HEK293 (cell line): ENCODE measurements around the gene PAK6.

Experiments
- CTCF ChIA-PET: fragments of 350-600 bp; formaldehyde crosslinking; extraction: SDS; loops from one replicate; lab custom pipeline; 2021; ENCODE audit warnings: antibody characterized with exemption; lab: Yijun Ruan, JAX
- POLR2A ChIA-PET: fragments of 300-600 bp; formaldehyde crosslinking; extraction: SDS; loops from one replicate; lab custom pipeline; 2020; ENCODE audit warnings: antibody characterized with exemption, inconsistent platforms; lab: Yijun Ruan, JAX
- H3K27ac ChIP-seq: fragments of 200-500 bp; sonication (Bioruptor generic); 2 replicates; pipeline ENCODE4 v1.5.1; 2014; ENCODE audit warnings: low read depth, low read length, control low read depth, inconsistent platforms; ENCODE audit errors: extremely low read depth
- H3K36me3 ChIP-seq, 2 experiments: fragments of 200-500 bp in 1 of 2; sonication (Bioruptor generic) in 1 of 2; 1 replicate in 1 of 2; 2 replicates in 1 of 2; pipeline ENCODE4 v1.5.1; 2014 to 2017; ENCODE audit warnings: inconsistent platforms in 2 of 2, low read length in 2 of 2; ENCODE audit not compliant: control insufficient read depth in 2 of 2, insufficient read depth in 1 of 2
- H3K4me1 ChIP-seq: fragments of 200-500 bp; sonication (Bioruptor generic); 2 replicates; pipeline ENCODE4 v1.5.1; 2014; ENCODE audit warnings: mild to moderate bottlenecking, low read length, inconsistent platforms; ENCODE audit not compliant: control insufficient read depth, insufficient read depth
- H3K4me3 ChIP-seq: 2 replicates; pipeline ENCODE4 v1.5.1; 2011; ENCODE audit warnings: low read depth, mild to moderate bottlenecking, control low read depth, low read length, moderate library complexity
- H3K9me3 ChIP-seq: fragments of 200-500 bp; sonication (Bioruptor generic); 2 replicates; pipeline ENCODE4 v1.5.1; 2014; ENCODE audit warnings: low read depth, low read length, inconsistent platforms; ENCODE audit not compliant: control insufficient read depth, insufficient read depth
- EGR2 ChIP-seq: fragments of 450-650 bp; formaldehyde crosslinking; IDR thresholded peaks from 2 replicates; pipeline ENCODE4 v1.5.1; 2016; ENCODE audit warnings: low read depth, missing biosample characterization, missing genetic modification characterization
- GFI1B ChIP-seq: fragments of 450-650 bp; formaldehyde crosslinking; IDR thresholded peaks from 2 replicates; pipeline ENCODE4 v1.5.1; 2016; ENCODE audit warnings: missing biosample characterization, missing genetic modification characterization
- HOXD13 ChIP-seq: sonication (generic); formaldehyde crosslinking; IDR thresholded peaks from 2 replicates; pipeline ENCODE4 v1.8.0; 2022; ENCODE audit warnings: missing genetic modification reagents, borderline replicate concordance
- PRDM4 ChIP-seq: fragments of 450-650 bp; formaldehyde crosslinking; IDR thresholded peaks from 2 replicates; pipeline ENCODE4 v1.5.1; 2017; ENCODE audit warnings: missing biosample characterization, missing genetic modification characterization
- ZBTB1 ChIP-seq: fragments of 450-650 bp; formaldehyde crosslinking; IDR thresholded peaks from 2 replicates; pipeline ENCODE4 v1.5.1; 2016; ENCODE audit warnings: missing biosample characterization, missing genetic modification characterization
- ZBTB21 ChIP-seq: fragments of 450-650 bp; formaldehyde crosslinking; IDR thresholded peaks from 2 replicates; pipeline ENCODE4 v1.5.1; 2017; ENCODE audit warnings: missing biosample characterization, missing genetic modification characterization
- ZBTB26 ChIP-seq: fragments of 450-650 bp; formaldehyde crosslinking; optimal IDR thresholded peaks from 2 replicates; pipeline ENCODE3; 2016; ENCODE audit warnings: missing biosample characterization, mild to moderate bottlenecking, missing genetic modification characterization
- ZNF112 ChIP-seq: fragments of 450-650 bp; formaldehyde crosslinking; IDR thresholded peaks from 2 replicates; pipeline ENCODE4 v1.5.0; 2017; ENCODE audit warnings: missing biosample characterization, missing genetic modification characterization
- ZNF138 ChIP-seq: fragments of 450-650 bp; formaldehyde crosslinking; IDR thresholded peaks from 2 replicates; pipeline ENCODE4 v1.5.1; 2016; ENCODE audit warnings: missing biosample characterization, missing genetic modification characterization, borderline replicate concordance
- ZNF146 ChIP-seq: fragments of 450-650 bp; formaldehyde crosslinking; IDR thresholded peaks from 2 replicates; pipeline ENCODE4 v1.5.1; 2016; ENCODE audit warnings: missing biosample characterization, missing genetic modification characterization
- ZNF16 ChIP-seq: fragments of 450-650 bp; formaldehyde crosslinking; IDR thresholded peaks from 2 replicates; pipeline ENCODE4 v1.5.1; 2016; ENCODE audit warnings: low read depth, missing biosample characterization, missing genetic modification characterization
- ZNF175 ChIP-seq: fragments of 450-650 bp; formaldehyde crosslinking; IDR thresholded peaks from 2 replicates; pipeline ENCODE4 v1.5.1; 2016; ENCODE audit warnings: missing biosample characterization, missing genetic modification characterization
- ZNF18 ChIP-seq: fragments of 450-650 bp; formaldehyde crosslinking; IDR thresholded peaks from 2 replicates; pipeline ENCODE4 v1.5.1; 2016; ENCODE audit warnings: missing biosample characterization, missing genetic modification characterization
- ZNF202 ChIP-seq: fragments of 450-650 bp; formaldehyde crosslinking; IDR thresholded peaks from 2 replicates; pipeline ENCODE4 v1.5.1; 2016; ENCODE audit warnings: missing biosample characterization, missing genetic modification characterization, borderline replicate concordance
- ZNF274 ChIP-seq, 2 experiments: fragments of 200-500 bp in 1 of 2; fragments of 450-650 bp in 1 of 2; sonication (Bioruptor generic) in 1 of 2; formaldehyde crosslinking in 1 of 2; IDR thresholded peaks; 2 replicates each; pipeline versions ENCODE4 v1.5.1 to v1.6.1; 2014 to 2016; ENCODE audit warnings: borderline replicate concordance in 1 of 2, inconsistent platforms in 1 of 2, low read length in 1 of 2, missing biosample characterization in 1 of 2, missing genetic modification characterization in 1 of 2
- ZNF362 ChIP-seq: fragments of 450-650 bp; formaldehyde crosslinking; IDR thresholded peaks from 2 replicates; pipeline ENCODE4 v1.5.1; 2016; ENCODE audit warnings: missing biosample characterization, missing genetic modification characterization
- ZNF416 ChIP-seq: fragments of 450-650 bp; formaldehyde crosslinking; IDR thresholded peaks from 2 replicates; pipeline ENCODE4 v1.5.1; 2016; ENCODE audit warnings: missing biosample characterization, missing genetic modification characterization
- ZNF514 ChIP-seq: fragments of 450-650 bp; formaldehyde crosslinking; IDR thresholded peaks from 2 replicates; pipeline ENCODE4 v1.5.1; 2016; ENCODE audit warnings: missing biosample characterization, missing genetic modification characterization
- ZNF521 ChIP-seq: fragments of 450-650 bp; formaldehyde crosslinking; IDR thresholded peaks from 2 replicates; pipeline ENCODE4 v1.5.1; 2017; ENCODE audit warnings: missing biosample characterization, mild to moderate bottlenecking, missing genetic modification characterization
- ZNF529 ChIP-seq: fragments of 450-650 bp; formaldehyde crosslinking; IDR thresholded peaks from 2 replicates; pipeline ENCODE4 v1.5.1; 2017; ENCODE audit warnings: missing genetic modification characterization, missing biosample characterization; ENCODE audit not compliant: insufficient replicate concordance
- ZNF549 ChIP-seq: fragments of 450-650 bp; IDR thresholded peaks from 2 replicates; pipeline ENCODE4 v1.5.1; 2018; ENCODE audit warnings: missing biosample characterization, missing genetic modification characterization, mild to moderate bottlenecking, inconsistent platforms, moderate library complexity
- ZNF654 ChIP-seq: fragments of 450-650 bp; formaldehyde crosslinking; IDR thresholded peaks from 2 replicates; pipeline ENCODE4 v1.5.1; 2016; ENCODE audit warnings: low read depth, missing biosample characterization, missing genetic modification characterization
- ZNF660 ChIP-seq: fragments of 450-650 bp; IDR thresholded peaks from 2 replicates; pipeline ENCODE4 v1.5.1; 2018; ENCODE audit warnings: missing biosample characterization, mild to moderate bottlenecking, missing genetic modification characterization
- ZNF704 ChIP-seq: fragments of 450-650 bp; formaldehyde crosslinking; IDR thresholded peaks from 2 replicates; pipeline ENCODE4 v1.5.1; 2016; ENCODE audit warnings: missing biosample characterization, missing genetic modification characterization
- ZNF843 ChIP-seq: fragments of 450-650 bp; formaldehyde crosslinking; IDR thresholded peaks from 2 replicates; pipeline ENCODE4 v1.5.1; 2016; ENCODE audit warnings: missing biosample characterization, missing genetic modification characterization
- ZSCAN4 ChIP-seq: fragments of 450-650 bp; formaldehyde crosslinking; IDR thresholded peaks from 2 replicates; pipeline ENCODE4 v1.5.1; 2017; ENCODE audit warnings: missing biosample characterization, missing genetic modification characterization
- ZXDB ChIP-seq: fragments of 450-650 bp; formaldehyde crosslinking; IDR thresholded peaks from 2 replicates; pipeline ENCODE4 v1.5.1; 2016; ENCODE audit warnings: missing biosample characterization, missing genetic modification characterization

Gene PAK6

GRCh38 chr15:40320409-40320808 is 81.5 kb downstream of the PAK6 start:
- no peaks in the 10 kb centered on the region for H3K9me3 ChIP-seq
- H3K4me1 ChIP-seq = peaks cover 13% of the 10 kb centered on the region; the same call in 1 of the 2 replicates
- no peak overlapping the region for H3K4me3 ChIP-seq
- TF ChIP-seq ZNF514 (tag by site-specific recombination) = no peak
- TF ChIP-seq ZNF654 (tag by site-specific recombination) = no peak
- TF ChIP-seq ZNF112 (tag by site-specific recombination) = no peak
- TF ChIP-seq ZSCAN4 (tag by site-specific recombination) = no peak
- TF ChIP-seq ZNF16 (tag by site-specific recombination) = no peak
- no peak for TF ChIP-seq ZBTB26
- no peak for TF ChIP-seq ZNF362 (tag by site-specific recombination)
- no peak for TF ChIP-seq ZNF704 (tag by site-specific recombination)
- TF ChIP-seq EGR2 (tag by site-specific recombination) = no peak
- TF ChIP-seq ZBTB21 (tag by site-specific recombination) = no peak
- TF ChIP-seq ZNF521 (tag by site-specific recombination) = no peak
- TF ChIP-seq PRDM4 = no peak
- TF ChIP-seq HOXD13 (CRISPR knock-in tag) = no peak
- no peak for TF ChIP-seq ZBTB1
- TF ChIP-seq ZNF138 = no peak
- TF ChIP-seq ZNF549 (tag by site-specific recombination) = no peak
- no peak for TF ChIP-seq ZNF202 (tag by site-specific recombination)
- no peak for TF ChIP-seq GFI1B (tag by site-specific recombination)
- CTCF ChIA-PET = interaction anchor here (0.7 to 16.0 kb wide), 13 partner anchors 10 to 847 kb away, joined by 3 to 248 read pairs (median 5); no protein-coding TSS in a partner anchor
- H3K36me3 ChIP-seq = peaks cover 0 to under 1% of the 10 kb centered on the region in 2 experiments; a peak in 1 of 3 replicates
- H3K27ac ChIP-seq = no peak overlapping the region
- POLR2A ChIA-PET = no interaction called here

GRCh38 chr15:40320931-40321371 is 82.1 kb downstream of the PAK6 start:
- no peak overlapping the region for H3K4me3 ChIP-seq
- H3K4me1 ChIP-seq = peaks cover 13% of the 10 kb centered on the region; the same call in 1 of the 2 replicates
- POLR2A ChIA-PET = no interaction called here
- TF ChIP-seq ZNF660 (tag by site-specific recombination) = peak; percentile 51; the same call in 1 of the 2 replicates
- TF ChIP-seq ZNF18 (tag by site-specific recombination) = no peak
- no peak for TF ChIP-seq ZNF146 (tag by site-specific recombination)
- TF ChIP-seq ZNF416 (tag by site-specific recombination) = no peak
- no peak for TF ChIP-seq ZNF16 (tag by site-specific recombination)
- no peak for TF ChIP-seq ZNF843
- TF ChIP-seq ZNF274 (IDR thresholded peaks at IDR 0.05; ENCODE audit: low read length) = no peak
- TF ChIP-seq ZNF274 (tag by site-specific recombination; IDR thresholded peaks at IDR 0.05; ENCODE audit: borderline replicate concordance) = no peak
- TF ChIP-seq ZNF654 (tag by site-specific recombination) = peak; percentile 41
- no peak for TF ChIP-seq ZNF175 (tag by site-specific recombination)
- TF ChIP-seq ZXDB (tag by site-specific recombination) = no peak
- TF ChIP-seq ZNF529 (tag by site-specific recombination) = no peak

More at GRCh38 chr15:40320931-40321371, 82.1 kb downstream of the PAK6 start:
- Histone ChIP-seq H3K36me3 (peaks cover 0 to 4% of the 10 kb centered on the region in 2 experiments; a peak in 1 of 3 replicates), H3K27ac (no peak overlapping the region), H3K9me3 (no peaks in the 10 kb centered on the region)
- CTCF ChIA-PET = interaction anchor here (0.6 to 5.2 kb wide), 16 partner anchors 9 to 429 kb away, joined by 3 to 64 read pairs (median 4); no protein-coding TSS in a partner anchor
